SH-SY5Y (cell line): ENCODE data around the gene TPM2.

ENCODE experiments used
- GATA2 ChIP-seq: IDR thresholded peaks from 2 replicates; pipeline ENCODE4 v1.6.1; 2011; ENCODE audit warnings: mild to moderate bottlenecking, low read depth, low read length
- GATA3 ChIP-seq: IDR thresholded peaks from 2 replicates; pipeline ENCODE4 v1.6.1; 2011; ENCODE audit warnings: low read depth, mild to moderate bottlenecking, low read length, moderate library complexity

DNA sequence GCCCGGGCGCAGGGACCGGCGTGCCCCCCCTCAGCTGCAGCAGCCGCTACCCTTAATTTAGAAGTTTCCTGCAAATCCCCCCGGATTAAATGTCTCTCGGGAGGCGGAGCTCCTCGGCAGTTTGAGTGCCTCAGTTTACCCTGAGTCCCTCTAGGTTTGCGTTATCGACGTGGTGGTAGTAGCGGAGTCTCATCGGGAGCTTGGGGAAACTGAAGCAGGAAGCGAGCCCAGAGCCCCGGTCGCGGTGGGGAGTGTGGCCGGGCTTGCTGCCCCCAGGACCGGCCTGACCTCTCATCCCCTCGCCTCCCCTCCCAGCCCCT lies 529 bp upstream of the TPM2 start:
- TF ChIP-seq GATA2 (no peak), GATA3 (no peak)
